CD4-positive, alpha-beta T cell treated with Interleukin-15 for 4 hours (primary cell): ENCODE measurements around the gene TESMIN.
A peak's percentile ranks its signal among the peaks of the same experiment; 100 is the strongest.

Source experiments
- DNase-seq: peaks from one replicate; pipeline ENCODE4 v3.0.0-alpha.2; 2020; ENCODE audit warnings: low spot score

Gene TESMIN

DNA sequence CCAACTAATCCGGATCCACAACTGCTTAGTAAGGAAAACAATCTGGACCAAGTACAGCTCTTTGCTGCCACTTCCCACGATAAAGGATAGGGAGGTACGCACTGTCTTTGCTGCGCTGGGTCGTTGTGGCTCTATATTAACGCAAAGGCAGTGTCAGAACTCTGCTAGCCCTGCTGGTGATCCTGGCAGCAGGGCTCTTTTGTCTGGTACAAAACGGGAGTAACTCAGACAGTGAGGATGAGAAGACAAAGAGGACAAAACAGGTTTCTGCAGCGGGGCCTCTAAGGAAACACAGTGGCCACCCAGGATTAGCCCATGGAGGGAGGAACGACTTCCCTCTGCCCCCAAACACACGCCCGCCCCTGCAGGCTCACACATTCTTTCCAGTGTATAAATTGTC, 40.9 kb downstream of the TESMIN start:
- no peak for DNase-seq

DNA sequence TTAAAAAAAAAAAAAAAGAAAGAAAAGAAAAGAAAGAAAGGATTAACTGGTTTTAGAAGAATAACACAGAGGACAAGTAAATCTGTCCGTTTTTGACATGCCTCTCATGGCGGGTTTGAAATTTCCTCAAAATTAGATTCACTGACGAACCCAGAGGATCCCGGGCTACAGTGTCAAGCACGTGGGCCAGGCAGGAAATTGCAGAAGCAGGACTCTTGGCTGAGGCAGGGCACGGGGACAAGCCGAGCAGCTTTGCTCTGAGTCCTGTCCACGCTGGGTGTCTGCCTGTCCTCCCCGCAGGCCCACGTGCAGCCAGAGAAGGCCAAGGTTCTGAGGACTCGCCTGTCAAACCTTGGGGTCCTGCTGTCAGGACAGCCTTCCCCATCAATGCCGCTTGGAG, 42.3 kb downstream of the TESMIN start:
- DNase-seq = no peak

DNA sequence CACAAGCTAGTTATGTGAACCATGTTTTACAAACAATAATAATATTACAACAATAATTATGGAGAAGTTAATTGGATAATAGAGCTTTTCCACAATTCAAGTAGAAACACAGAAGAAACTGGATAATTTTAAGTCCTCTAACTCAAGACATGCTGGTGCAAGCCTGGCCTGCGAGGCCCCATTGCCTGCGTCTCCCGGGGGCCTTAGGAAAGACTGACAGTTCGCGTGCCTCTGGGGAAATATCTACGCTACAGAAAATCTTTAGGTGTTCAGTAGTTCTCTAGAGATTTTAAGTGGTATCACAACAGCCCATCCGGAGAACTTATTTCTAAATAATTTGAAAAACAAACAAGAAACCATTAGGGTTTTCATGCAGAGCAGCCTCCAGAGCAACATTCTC, 43.8 kb downstream of the TESMIN start:
- no peak for DNase-seq

DNA sequence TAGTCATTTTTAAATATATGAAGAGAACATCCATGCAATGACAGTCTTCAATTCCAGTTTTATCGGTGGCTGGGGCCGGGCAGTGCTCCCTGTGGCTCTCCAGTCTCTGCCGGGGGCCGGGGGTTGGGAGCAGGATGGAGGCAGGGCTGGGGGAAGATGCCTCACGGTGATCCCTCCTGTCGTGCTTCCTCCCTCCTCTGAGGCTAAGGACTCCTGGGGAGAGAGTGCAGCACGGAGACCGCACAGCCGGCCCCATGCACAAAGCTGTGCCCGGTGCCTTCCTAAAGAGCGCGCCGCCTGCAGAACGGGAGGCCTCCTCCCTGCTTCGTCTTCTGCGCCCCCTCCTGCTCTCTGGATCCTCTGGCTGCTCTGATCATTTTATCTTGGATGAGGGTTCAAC, 46.4 kb downstream of the TESMIN start:
- no peak for DNase-seq

DNA sequence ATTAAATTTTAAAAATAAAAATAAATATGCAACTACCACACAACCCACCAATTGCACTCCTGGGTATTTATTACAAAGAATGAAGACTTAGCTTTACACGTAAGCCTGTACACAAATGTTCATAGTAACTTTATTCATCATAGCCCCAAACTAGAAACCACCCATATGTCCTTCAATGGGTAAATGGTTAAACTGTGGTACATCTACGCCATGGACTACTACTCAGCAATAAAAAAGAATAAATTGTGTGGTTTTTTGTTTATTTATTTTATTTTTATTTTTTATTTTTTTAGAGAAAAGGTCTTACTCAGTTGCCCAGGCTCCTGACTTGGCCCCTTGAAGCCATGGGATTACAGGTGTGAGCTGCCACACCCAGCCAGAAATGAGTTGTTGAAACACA, 52.3 kb downstream of the TESMIN start:
- no peak for DNase-seq

GRCh38 chr11:68695531-68695930, 55.8 kb downstream of the TESMIN start:
- no peak for DNase-seq

- no peak for DNase-seq
These were observed 56.7 kb downstream of the TESMIN start for GRCh38 chr11:68694431-68695297.

- DNase-seq = no peak
These were observed 57.8 kb downstream of the TESMIN start for GRCh38 chr11:68693484-68693882.

DNA sequence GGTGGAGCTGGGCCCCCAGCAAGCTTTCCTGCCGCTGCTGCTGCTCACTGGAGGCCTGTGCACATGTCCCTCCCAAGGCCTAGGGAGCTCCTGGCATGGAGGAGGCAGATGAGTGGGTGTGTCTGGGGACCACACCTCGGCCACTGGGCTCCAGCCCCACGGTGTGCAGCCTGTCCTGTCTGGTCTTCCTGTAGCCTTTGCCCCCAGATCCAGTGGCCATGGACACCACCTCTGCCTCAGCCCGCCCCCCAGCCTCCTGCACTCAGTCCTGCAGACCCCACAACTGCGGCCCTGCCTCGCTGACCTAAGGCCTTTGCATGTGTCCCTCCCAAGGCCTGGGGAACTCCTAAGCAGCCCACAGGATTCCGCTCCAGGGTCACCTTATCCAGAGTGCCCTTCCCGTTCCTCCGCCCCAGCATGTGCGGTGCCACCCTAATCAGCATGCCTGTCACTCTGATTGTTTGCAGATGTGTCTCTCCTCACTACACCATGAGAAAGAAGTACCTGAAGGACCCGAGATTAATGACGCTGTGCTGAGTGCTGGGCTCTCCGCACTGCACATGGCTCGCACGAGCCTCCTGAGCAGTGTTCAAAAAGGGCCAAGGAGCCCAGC, 58.3 kb downstream of the TESMIN start:
- no peak for DNase-seq

DNA sequence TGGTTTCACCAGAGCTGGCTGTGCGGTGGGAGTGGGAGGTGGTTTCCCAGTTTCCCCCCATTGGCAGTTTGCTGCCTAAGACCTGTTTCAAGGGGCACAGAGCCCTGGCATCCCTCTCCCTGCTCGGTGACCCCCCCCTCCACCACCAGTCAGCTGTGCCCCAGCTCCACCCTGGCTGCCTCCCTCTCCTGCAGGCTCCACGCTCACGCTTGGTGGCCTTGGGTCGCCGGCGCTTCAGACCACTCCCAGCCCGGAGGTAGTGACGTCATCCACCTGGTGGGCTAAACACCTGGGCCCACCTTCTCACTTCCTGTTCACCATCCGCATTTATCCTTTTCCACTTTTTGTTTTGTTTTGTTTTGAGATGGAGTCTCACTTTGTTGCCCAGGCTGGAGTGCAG, 59.2 kb downstream of the TESMIN start:
- no peak for DNase-seq

DNA sequence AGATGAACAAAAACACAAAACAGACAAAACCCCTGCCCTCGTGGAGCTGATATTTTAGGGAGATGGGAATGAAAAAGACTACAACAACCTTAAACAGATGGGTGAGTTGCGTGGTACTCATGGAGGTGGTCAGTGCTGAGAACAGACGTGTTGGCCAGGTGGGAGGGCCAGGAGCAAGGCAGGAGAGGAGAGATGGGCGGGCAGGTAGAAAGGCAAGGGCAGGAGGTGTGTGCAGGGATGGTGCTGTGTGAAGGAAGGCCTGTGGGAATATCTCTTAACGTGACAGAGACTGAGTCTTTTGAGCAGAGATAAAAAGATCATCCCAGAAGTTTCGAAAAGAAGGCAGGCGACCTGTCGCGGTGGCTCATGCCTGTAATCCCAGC, 59.9 kb downstream of the TESMIN start:
- no peak for DNase-seq

DNA sequence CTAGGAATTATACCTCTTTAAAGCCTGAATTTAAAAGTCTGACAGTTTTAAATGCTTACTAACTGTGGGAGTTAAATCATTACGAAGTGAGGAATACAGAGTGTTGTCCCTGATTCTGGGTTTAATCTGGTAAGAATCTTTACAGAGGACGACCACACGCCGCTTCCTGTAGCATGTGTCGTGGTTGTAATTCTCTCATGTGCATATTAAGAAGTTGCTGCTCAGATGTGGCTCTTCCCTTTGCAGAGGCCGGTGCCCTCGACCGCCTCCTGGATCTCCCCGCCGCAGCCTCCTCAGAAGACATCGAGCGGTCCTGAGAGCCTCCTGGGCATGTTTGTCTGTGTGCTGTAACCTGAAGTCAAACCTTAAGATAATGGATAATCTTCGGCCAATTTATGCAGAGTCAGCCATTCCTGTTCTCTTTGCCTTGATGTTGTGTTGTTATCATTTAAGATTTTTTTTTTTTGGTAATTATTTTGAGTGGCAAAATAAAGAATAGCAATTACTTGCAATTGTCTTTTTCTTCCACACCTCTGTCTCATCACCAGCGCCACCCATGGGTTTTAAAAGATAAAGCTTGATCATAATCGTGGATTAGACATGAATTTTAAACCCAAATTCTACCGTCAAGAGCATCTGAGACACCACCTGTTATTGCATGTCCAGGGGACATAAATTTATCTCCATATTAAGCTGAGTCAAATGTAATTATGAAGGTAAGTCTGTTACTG, 60.5 kb downstream of the TESMIN start:
- peak; percentile 6 for DNase-seq

DNA sequence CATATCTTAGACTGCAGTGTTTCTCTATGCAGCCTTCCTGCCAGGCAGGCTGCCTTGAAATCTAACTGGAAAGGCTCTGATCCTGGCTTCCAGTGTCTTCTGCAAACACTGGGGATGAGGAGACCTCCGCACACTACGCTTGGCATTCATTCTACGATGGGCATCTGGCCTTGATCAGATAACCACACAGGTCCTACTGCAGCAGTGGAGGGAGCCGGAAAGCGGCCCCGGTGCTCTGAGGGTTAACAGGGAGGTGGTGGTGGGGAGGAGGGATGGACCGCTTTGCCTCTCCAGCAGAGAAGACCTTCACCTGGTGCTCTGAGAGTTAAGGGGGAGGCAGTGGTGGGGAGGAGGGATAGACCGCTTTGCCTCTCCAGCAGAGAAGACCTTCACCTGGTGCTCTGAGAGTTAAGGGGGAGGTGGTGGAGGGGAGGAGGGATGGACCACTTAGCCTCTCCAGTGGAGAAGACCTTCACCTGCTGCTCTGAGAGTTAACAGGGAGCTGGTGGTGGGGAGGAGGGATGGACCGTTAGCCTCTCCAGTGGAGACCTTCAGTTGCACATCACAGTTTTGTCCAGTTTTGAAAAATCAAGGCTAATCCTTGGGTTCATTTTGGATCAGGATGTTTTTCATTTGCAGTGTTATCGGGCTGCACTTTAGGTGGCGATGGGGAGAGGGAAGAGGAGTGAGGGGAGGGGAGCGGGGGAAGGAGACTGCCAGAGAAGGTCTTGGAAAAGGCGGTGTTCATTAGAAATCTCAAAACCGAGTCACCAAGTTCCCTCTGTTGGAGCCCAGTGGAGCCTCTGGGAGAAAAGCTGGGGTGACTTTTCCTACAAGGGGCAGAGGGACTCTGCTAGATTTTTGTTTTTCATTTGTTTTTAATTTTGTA, 61.3 kb downstream of the TESMIN start:
- DNase-seq = no peak

DNA sequence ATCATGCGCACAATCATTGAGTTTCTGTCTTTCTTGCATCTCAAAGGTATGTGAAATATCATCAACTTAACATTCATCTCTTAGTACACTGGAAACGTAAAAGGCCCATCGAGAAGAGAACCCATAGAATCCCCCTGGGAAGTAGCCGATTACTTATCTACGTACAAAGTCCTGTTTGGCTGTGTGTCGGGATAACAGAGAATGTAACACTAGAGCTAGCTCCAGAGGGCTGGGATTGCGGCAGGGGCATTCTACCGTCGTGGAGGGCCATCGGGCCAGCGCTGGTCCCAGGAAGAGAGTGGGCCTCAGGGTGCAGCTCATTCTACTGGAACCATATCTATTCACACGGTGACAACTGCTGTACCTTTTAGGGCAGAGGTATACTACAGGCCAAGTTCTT, 62.4 kb downstream of the TESMIN start:
- DNase-seq = no peak

GRCh38 chr11:68687986-68688385, 63.3 kb downstream of the TESMIN start:
- DNase-seq = no peak

- DNase-seq = no peak
These were observed 64.0 kb downstream of the TESMIN start for GRCh38 chr11:68687311-68687710.

DNA sequence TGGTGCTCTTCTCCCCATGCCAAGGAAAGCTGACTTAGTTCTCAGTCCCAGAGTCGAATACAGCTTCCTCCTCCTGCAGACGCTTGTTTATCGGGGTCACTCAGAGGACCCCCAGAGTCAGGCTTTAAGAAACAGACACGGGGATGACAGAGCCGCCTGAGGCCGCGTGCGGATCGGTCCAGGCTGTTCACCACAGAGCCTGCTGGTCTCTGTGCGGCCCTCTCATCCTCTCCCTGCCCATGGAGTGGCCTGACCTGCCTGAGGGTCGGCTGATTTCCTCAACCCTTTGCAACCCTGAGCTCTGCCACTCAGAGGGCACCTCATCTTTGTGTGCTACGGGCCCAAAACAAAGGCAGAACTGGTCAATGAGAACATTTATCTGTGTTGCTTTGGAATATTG, 64.8 kb downstream of the TESMIN start:
- DNase-seq = no peak

DNA sequence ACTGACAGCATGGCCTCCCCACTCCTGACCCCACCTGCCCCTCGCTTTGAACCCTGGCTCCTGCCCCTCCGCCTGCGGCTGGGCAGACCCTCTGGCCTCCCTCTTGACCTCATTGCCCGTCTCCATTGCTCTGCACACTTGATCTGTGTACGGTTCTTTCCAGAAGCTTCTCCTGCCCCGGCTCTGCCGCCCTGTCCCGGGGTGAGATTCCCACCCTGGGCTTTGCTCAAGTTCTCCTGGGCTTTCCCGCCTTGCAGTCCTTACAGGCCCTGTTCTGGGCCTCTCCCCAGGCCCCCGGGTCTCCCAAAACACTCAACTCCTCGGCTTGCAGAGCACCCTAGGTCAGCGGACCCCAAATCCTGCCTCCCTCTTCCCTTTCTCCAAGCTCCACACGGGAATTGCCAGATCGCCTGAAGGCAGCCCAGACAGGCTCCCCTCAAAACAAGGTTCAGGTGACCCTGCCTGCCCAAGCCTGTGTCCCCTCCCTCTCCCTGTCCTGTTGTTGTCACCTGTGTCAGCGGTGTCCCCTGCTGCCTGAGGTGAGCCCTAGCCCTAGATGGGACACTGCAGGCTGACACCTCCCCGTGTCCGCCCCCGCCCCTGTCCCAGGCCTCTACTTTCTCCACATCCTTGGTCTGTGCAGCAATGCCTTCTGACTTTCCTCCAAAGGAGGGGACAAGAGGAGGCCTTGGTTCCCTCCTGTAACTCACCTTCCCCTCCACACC, 65.5 kb downstream of the TESMIN start:
- DNase-seq = no peak

DNA sequence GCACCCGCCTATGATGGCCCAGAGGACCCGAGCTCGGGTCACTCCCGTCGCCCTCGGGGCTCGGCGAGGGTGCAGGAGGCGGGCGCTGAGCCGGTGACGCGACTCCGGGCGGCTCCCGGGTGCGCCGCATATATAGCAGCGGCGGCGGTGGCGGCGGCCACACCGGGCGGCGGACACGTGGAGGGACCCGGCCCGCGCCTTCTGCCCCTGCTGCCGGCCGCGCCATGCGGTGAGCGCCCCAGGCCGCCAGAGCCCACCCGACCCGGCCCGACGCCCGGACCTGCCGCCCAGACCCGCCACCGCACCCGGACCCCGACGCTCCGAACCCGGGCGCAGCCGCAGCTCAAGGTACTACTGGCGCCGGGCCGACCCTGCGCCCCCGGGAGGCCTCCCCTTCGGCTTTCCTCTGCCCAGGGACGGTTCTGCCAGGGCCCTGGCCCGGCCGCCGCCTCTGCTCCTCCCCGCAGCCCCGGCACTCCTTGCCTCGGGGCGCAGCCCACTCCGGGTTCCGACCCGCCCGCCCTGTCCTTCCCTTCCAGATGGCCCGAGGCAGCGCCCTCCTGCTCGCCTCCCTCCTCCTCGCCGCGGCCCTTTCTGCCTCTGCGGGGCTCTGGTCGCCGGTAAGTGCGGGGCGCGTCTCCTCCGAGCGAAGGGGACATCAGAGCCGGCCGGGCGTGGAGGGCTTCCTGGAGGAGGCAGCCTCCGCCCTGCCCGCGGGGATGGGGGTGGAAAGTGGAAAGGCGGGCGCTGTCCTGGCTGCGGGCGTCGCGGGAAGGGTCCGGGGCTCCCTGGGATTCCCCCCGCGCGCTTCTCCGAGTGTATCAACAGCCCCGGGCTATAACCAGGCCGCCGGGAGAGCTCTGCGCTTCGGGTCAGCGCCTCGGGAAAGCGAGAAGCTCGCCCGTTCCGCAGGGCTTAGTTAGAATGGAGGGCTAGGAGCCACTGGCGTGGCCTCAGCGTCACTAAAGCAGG, 66.6 kb downstream of the TESMIN start, which contains the start of gene GAL:
GAL (plus strand) TSS at position 160 of the 972 bp plus-strand sequence; CDS start at position 540, 380 bp downstream.
- no peak for DNase-seq
